PFSK-1 (cell line): ENCODE data around the gene TLE3.

Experiments
- FOXP2 ChIP-seq: optimal IDR thresholded peaks from 2 replicates; pipeline ENCODE3; 2011; ENCODE audit warnings: borderline replicate concordance, control low read depth, inconsistent platforms; ENCODE audit not compliant: insufficient read depth; ENCODE audit errors: extremely low read length, extremely low read depth
- POLR2AphosphoS5 ChIP-seq: IDR thresholded peaks from 2 replicates; pipeline ENCODE4 v1.6.1; 2012; ENCODE audit warnings: low read depth, mild to moderate bottlenecking, control low read depth, low read length, moderate library complexity
- SIN3A ChIP-seq: IDR thresholded peaks from 2 replicates; pipeline ENCODE4 v1.6.1; 2012; ENCODE audit warnings: mild to moderate bottlenecking, low read length, moderate library complexity, borderline replicate concordance; ENCODE audit not compliant: insufficient read depth
- TAF1 ChIP-seq: IDR thresholded peaks from 2 replicates; pipeline ENCODE4 v1.6.1; 2012; ENCODE audit warnings: low read length, control low read depth, borderline replicate concordance; ENCODE audit not compliant: insufficient read depth
- TF ChIP-seq, protein P1 (sequence below), 2 experiments: IDR thresholded peaks; 2 replicates each; pipeline versions ENCODE4 v1.6.1 to v1.8.0; 2011 to 2012; ENCODE audit warnings: low read depth in 2 of 2, low read length in 2 of 2, control low read depth in 1 of 2, inconsistent platforms in 1 of 2, mild to moderate bottlenecking in 1 of 2, moderate library complexity in 1 of 2; ENCODE audit not compliant: insufficient read depth in 1 of 2

The TLE3 gene

DNA sequence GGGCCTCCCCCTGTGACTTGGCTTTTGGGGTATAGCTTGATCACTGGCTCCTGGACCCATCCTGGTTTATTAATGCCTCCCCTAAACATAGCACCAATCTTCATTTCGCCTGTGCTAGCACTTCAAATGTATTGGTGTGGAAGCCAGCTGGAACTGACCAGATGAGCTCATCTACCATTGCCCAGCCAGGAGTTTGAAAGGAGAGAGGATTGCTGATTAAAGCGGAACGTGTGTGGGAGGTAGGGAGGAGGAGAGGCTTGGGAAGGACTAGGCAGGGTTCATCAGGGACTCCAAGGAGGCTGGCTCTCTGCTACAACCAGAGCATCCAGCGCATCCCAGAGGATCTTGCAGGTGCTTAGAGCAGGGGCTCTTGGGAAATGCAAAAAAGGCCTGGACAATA is 34.4 kb upstream of the TLE3 start:
- no peak for TF ChIP-seq SIN3A
- TF ChIP-seq FOXP2 = no peak
- TF ChIP-seq, protein P1, sequence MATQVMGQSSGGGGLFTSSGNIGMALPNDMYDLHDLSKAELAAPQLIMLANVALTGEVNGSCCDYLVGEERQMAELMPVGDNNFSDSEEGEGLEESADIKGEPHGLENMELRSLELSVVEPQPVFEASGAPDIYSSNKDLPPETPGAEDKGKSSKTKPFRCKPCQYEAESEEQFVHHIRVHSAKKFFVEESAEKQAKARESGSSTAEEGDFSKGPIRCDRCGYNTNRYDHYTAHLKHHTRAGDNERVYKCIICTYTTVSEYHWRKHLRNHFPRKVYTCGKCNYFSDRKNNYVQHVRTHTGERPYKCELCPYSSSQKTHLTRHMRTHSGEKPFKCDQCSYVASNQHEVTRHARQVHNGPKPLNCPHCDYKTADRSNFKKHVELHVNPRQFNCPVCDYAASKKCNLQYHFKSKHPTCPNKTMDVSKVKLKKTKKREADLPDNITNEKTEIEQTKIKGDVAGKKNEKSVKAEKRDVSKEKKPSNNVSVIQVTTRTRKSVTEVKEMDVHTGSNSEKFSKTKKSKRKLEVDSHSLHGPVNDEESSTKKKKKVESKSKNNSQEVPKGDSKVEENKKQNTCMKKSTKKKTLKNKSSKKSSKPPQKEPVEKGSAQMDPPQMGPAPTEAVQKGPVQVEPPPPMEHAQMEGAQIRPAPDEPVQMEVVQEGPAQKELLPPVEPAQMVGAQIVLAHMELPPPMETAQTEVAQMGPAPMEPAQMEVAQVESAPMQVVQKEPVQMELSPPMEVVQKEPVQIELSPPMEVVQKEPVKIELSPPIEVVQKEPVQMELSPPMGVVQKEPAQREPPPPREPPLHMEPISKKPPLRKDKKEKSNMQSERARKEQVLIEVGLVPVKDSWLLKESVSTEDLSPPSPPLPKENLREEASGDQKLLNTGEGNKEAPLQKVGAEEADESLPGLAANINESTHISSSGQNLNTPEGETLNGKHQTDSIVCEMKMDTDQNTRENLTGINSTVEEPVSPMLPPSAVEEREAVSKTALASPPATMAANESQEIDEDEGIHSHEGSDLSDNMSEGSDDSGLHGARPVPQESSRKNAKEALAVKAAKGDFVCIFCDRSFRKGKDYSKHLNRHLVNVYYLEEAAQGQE (IDR thresholded peaks at IDR 0.05; ENCODE audit: insufficient read depth in 1 of 2, low read depth in 2 of 2, low read length in 2 of 2) = no peak
- no peak for TF ChIP-seq TAF1
- no peak for TF ChIP-seq POLR2AphosphoS5

DNA sequence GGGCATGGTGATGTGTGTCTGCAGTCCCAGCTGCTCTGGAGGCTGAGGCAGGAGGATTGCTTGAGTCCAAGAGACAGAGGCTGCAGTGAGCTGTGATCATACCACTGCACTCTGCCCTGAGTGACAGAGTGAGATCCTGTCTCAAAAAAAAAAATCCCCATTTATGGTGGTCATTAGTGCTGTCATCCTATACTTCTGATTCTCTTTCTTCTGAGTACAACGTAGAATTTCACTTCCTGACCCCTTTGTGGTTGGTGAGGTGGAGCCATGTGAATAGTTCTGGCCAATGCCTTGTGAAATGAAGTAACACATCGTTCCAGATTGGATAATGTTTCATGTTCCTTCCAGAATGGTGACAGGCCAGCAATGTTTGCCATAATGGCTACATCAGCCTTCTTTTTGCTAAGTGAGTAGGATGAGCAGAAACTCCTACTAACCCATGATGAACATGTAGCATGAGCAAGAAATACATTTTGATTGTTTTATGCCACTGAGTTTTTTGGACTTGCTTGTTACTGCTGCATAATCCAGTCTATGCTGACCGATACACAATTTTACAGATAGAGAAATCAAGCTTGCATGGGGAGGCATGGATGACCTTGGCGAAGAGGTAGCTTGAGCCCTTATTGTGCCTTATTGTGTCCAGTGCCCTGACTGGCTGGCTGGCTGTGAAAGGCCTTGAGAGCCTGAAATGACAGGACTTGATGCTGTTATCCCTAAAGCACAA is 30.9 kb upstream of the TLE3 start:
- TF ChIP-seq SIN3A (no peak), POLR2AphosphoS5 (no peak), FOXP2 (no peak), TAF1 (no peak)
- TF ChIP-seq, protein P1 (IDR thresholded peaks at IDR 0.05; ENCODE audit: insufficient read depth in 1 of 2, low read depth in 2 of 2, low read length in 2 of 2) = no peak

DNA sequence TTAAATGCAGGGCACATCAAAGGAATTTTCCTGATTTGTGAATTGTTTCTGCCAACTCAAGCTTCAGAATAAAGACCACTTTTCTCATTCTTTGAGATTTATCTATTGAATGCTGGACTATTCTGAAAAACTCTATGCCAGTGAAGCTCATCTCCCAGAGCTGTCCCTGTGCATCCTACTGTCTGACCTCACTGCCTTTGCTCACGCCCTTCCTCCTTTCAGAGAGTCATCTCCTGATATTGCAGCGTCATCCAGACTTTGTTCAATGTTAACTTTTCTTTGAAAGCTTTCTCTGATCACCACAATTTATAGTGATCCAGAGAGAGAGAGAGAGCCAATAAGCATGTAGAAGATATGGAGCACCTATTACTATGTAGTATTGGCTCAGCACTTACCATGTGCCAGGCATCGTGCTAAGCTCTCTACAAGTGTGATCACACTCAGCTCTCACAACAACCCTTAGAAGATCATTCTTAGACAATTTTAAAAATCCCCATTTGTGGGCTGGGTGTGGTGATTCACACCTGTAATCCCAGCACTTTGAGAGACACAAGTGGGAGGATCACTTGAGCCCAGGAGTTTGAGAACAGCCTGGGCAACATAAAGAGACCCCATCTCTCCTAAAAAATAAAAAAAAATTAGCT is 30.2 kb upstream of the TLE3 start:
- TF ChIP-seq POLR2AphosphoS5 = no peak
- TF ChIP-seq TAF1 = no peak
- TF ChIP-seq FOXP2 = no peak
- no peak for TF ChIP-seq SIN3A
- TF ChIP-seq, protein P1 (IDR thresholded peaks at IDR 0.05; ENCODE audit: insufficient read depth in 1 of 2, low read depth in 2 of 2, low read length in 2 of 2) = no peak

DNA sequence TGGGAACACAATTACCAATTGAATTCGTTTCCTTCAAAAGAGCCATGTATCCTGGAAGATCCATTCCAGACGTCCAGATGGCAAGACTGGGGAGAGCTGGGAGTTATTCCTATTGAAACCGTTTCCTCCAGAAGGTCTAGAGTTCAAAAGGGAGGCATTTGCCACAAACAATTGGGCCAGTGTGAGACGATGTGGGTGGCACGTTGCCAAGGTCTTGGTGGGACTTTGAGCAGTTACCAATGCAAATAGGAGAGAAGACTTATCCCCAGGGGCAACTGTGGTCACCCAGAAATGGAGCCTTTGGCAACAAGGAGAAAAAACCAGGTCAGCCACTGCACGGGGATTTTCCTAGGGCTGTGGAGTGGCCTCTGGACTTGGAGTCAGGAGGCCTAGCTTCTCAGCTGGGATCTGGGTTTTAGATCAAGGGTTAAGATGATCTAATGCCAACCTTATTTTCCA is 29.6 kb upstream of the TLE3 start:
- TF ChIP-seq TAF1 (no peak), SIN3A (no peak)
- TF ChIP-seq, protein P1 (IDR thresholded peaks at IDR 0.05; ENCODE audit: insufficient read depth in 1 of 2, low read depth in 2 of 2, low read length in 2 of 2) = no peak

DNA sequence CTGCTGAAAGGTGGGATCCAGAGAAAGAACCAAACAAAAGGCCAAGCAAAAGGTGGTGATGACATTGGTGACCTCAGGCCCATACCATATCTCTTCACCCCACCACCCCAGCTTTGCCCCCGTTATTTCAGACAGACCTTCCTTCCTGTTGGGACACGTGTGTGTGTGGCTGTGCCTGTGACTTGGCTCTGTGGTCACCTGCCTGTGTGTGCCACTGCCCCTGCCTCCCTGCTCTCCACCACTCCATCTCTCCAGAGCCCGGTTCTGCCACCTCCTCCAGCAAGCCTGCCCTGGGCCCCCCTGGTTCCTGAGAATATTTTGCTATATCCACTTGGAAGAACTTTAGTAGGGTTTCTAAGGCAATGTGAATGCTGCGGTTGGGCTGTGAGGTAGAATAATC is 28.6 kb upstream of the TLE3 start:
- TF ChIP-seq FOXP2 (no peak), SIN3A (no peak), TAF1 (no peak), POLR2AphosphoS5 (no peak)
- TF ChIP-seq, protein P1 (IDR thresholded peaks at IDR 0.05; ENCODE audit: insufficient read depth in 1 of 2, low read depth in 2 of 2, low read length in 2 of 2) = no peak
